Coronary artery (tissue), 2 donors: ENCODE data around the gene ARHGAP31.
"Not testable (repeated sequence)": the region's sequence is repeated elsewhere in the genome, so short reads cannot be mapped to it uniquely, and the experiment has no call there.

Experiments used
- DNase-seq: peaks from one replicate; pipeline ENCODE4 v3.0.0-alpha.2; 2017; ENCODE audit warnings: low spot score
- H3K27ac ChIP-seq, 2 donors: fragments of 200-600 bp; sonication (generic); one replicate each; pipeline ENCODE4 v1.5.1; 2016 to 2019
- H3K4me3 ChIP-seq: fragments of 200-600 bp; sonication (generic); 2 replicates; pipeline ENCODE4 v1.5.1; 2016; ENCODE audit warnings: mild to moderate bottlenecking, moderate library complexity
- TF ChIP-seq, protein P1 (sequence below): fragments of 200-600 bp; sonication (generic); IDR thresholded peaks from one replicate; pipeline ENCODE4 v1.5.1; 2019; ENCODE audit warnings: antibody characterized with exemption

The ARHGAP31 gene

GRCh38 chr3:119319311-119319710 is 25.1 kb downstream of the ARHGAP31 start:
- TF ChIP-seq, protein P1, sequence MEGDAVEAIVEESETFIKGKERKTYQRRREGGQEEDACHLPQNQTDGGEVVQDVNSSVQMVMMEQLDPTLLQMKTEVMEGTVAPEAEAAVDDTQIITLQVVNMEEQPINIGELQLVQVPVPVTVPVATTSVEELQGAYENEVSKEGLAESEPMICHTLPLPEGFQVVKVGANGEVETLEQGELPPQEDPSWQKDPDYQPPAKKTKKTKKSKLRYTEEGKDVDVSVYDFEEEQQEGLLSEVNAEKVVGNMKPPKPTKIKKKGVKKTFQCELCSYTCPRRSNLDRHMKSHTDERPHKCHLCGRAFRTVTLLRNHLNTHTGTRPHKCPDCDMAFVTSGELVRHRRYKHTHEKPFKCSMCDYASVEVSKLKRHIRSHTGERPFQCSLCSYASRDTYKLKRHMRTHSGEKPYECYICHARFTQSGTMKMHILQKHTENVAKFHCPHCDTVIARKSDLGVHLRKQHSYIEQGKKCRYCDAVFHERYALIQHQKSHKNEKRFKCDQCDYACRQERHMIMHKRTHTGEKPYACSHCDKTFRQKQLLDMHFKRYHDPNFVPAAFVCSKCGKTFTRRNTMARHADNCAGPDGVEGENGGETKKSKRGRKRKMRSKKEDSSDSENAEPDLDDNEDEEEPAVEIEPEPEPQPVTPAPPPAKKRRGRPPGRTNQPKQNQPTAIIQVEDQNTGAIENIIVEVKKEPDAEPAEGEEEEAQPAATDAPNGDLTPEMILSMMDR = no peak
- DNase-seq = no peak
- H3K4me3 ChIP-seq = no peak overlapping the region
- no peak overlapping the region for H3K27ac ChIP-seq

- not testable (repeated sequence) for H3K4me3 ChIP-seq, H3K27ac ChIP-seq, DNase-seq
Observed at GRCh38 chr3:119320785-119321184, 26.6 kb downstream of the ARHGAP31 start.

GRCh38 chr3:119322021-119322834 is 28.0 kb downstream of the ARHGAP31 start:
- TF ChIP-seq, protein P1 = no peak
- Histone ChIP-seq H3K4me3 (peak overlapping the region; percentile 93), H3K27ac (peak overlapping the region; percentile 87 to 98)
- DNase-seq = no peak

GRCh38 chr3:119322835-119323722 is 28.9 kb downstream of the ARHGAP31 start:
- Histone ChIP-seq H3K4me3 (peak overlapping the region; percentile 93), H3K27ac (peak overlapping the region; percentile 87 to 98)
- peak; percentile 91 for DNase-seq
- TF ChIP-seq, protein P1 = no peak

DNA sequence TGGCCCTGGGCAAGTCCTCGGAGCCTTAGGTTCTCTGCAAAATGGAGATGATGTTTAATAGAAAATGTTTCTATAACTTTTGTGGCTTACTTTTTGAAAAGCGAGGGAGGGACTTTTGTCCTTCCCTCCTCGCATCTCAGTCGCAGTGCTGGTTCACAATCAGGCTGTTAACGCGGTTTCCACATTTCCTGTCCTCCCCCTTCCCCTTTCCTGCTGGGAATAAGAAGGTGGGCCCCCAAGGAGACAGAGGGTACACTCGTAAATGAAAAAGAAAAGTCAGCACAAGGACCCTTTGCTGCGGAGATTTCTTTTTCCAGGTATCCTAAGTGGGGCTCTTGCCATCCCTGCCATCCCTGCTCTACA is 29.5 kb downstream of the ARHGAP31 start:
- no peak for DNase-seq
- Histone ChIP-seq H3K27ac (peak overlapping the region; percentile 87 to 98), H3K4me3 (peak overlapping the region; percentile 93)
- TF ChIP-seq, protein P1 = no peak

GRCh38 chr3:119324899-119325298 is 30.7 kb downstream of the ARHGAP31 start:
- Histone ChIP-seq H3K4me3 (no peak overlapping the region), H3K27ac (no peak overlapping the region)
- no peak for DNase-seq
- TF ChIP-seq, protein P1 = no peak

DNA sequence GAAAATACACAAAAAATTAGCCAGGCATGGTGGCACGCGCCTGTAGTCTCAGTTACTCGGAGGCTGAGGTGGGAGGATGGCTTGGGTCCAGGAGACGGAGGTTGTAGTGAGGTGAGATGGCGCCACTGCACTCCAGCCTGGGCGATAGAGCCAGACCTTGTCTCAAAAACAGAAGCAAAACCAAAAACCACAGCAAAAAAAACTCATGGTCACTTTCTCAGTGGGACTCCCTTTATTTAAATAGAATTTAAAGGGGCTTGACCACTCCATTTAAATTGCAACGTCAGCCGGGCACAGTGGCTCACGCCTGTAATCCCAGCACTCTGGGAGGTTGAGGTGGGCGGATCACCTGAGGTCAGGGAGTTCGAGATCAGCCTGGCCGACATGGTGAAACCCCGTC is 32.8 kb downstream of the ARHGAP31 start:
- TF ChIP-seq, protein P1 = no peak
- Histone ChIP-seq H3K4me3 (no peak overlapping the region), H3K27ac (no peak overlapping the region)
- no peak for DNase-seq
